Activated naive CD4-positive, alpha-beta T cell treated with anti-CD3 and anti-CD28 coated beads, Interleukin-2, amount 10 ng/mL, durations not matched to agents 7 days and 5 days (primary cell): Measurements from ENCODE around the gene TMEM156.
"Not testable (repeated sequence)": the region's sequence is repeated elsewhere in the genome, so short reads cannot be mapped to it uniquely, and the experiment has no call there.

Source experiments
- CTCF ChIA-PET: fragments of 350-600 bp; sonication (Branson Sonifier 250); formaldehyde crosslinking; loops from one replicate; lab custom pipeline; 2021; ENCODE audit warnings: antibody characterized with exemption; lab: Charles Lee
- DNase-seq: peaks from one replicate; pipeline ENCODE4 v3.0.0-alpha.2; 2020
- H3K27ac Mint-ChIP-seq: one replicate; pipeline ENCODE4 v1.8.0; 2021; ENCODE audit warnings: mild to moderate bottlenecking, moderate library complexity, mixed read lengths
- H3K27me3 Mint-ChIP-seq: one replicate; pipeline ENCODE4 v1.8.0; 2021; ENCODE audit warnings: mild to moderate bottlenecking, mixed read lengths
- H3K36me3 Mint-ChIP-seq: one replicate; pipeline ENCODE4 v1.8.0; 2021; ENCODE audit warnings: mixed read lengths
- H3K4me1 Mint-ChIP-seq: one replicate; pipeline ENCODE4 v1.8.0; 2021; ENCODE audit warnings: mixed read lengths
- H3K4me3 Mint-ChIP-seq: one replicate; pipeline ENCODE4 v1.8.0; 2021; ENCODE audit warnings: mild to moderate bottlenecking, moderate library complexity, mixed read lengths
- H3K9me3 Mint-ChIP-seq: one replicate; pipeline ENCODE4 v1.8.0; 2021; ENCODE audit warnings: mixed read lengths

The TMEM156 gene

DNA sequence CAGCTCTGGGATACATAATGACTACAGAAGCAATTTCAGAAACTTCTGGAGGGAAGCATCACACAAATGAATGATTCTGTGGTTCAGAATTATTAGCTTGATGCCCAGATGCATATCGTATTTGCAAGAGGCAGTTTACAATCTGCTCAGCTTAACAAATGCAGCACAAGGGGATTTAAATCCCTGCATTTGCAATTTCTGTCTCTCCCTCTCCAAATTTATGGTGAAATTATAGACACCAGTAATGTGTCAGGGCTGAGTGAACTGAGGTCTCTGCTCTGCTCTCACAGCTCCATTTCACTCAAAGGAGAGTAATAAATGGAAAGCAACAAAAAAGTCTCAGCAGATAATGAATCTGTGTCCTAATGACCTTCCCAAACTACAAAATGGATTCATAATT lies 80.2 kb downstream of the TMEM156 start:
- CTCF ChIA-PET = interaction anchor here (0.9 to 1.7 kb wide), 2 partner anchors 49 to 194 kb away, joined by 4 read pairs; no protein-coding TSS in a partner anchor
- no peak for DNase-seq

DNA sequence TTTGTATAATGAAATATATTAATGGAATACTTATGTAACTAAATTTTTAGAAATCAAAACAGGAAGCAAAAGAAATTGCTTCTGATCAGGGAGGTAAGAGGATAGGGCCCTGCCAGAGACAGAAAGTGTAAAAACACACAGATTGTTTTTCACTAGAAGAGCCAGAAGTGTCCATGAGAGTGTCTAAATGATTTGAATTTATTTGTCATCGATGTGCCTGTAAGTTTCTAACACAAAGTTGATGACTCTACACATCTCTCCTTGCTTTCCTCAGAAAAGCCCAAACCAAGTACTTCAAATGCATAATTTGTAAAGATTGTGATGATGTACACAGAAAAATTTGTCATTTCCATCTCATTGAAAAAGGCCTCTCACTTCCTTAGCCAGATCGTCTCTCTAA lies 80.6 kb downstream of the TMEM156 start:
- Mint-ChIP-seq H3K27me3 (peaks cover 5% of the 10 kb centered on the region), H3K36me3 (no peaks in the 10 kb centered on the region), H3K27ac (no peak overlapping the region), H3K9me3 (no peaks in the 10 kb centered on the region), H3K4me1 (peaks cover 33% of the 10 kb centered on the region), H3K4me3 (no peak overlapping the region)
- DNase-seq = no peak
- CTCF ChIA-PET = interaction anchor here (0.9 to 1.7 kb wide), 2 partner anchors 49 to 193 kb away, joined by 4 read pairs; no protein-coding TSS in a partner anchor

More for the DNA sequence above, 80.2 kb downstream of the TMEM156 start:
- peaks cover 35% of the 10 kb centered on the region for H3K4me1 Mint-ChIP-seq
- no peak overlapping the region for H3K4me3 Mint-ChIP-seq
- H3K27ac Mint-ChIP-seq = no peak overlapping the region
- peaks cover 5% of the 10 kb centered on the region for H3K27me3 Mint-ChIP-seq
- peaks cover 2% of the 10 kb centered on the region for H3K9me3 Mint-ChIP-seq
- H3K36me3 Mint-ChIP-seq = no peaks in the 10 kb centered on the region

- CTCF ChIA-PET = interaction anchor here (0.7 to 1.7 kb wide), 3 partner anchors 43 to 192 kb away, joined by 3 to 4 read pairs (median 3); no protein-coding TSS in a partner anchor
- no peak overlapping the region for H3K27ac Mint-ChIP-seq
- no peaks in the 10 kb centered on the region for H3K36me3 Mint-ChIP-seq
- H3K4me3 Mint-ChIP-seq = no peak overlapping the region
- DNase-seq = no peak
- H3K27me3 Mint-ChIP-seq = peaks cover 5% of the 10 kb centered on the region
- H3K9me3 Mint-ChIP-seq = no peaks in the 10 kb centered on the region
- H3K4me1 Mint-ChIP-seq = peaks cover 31% of the 10 kb centered on the region
Observed at GRCh38 chr4:38950734-38951133, 81.5 kb downstream of the TMEM156 start.

DNA sequence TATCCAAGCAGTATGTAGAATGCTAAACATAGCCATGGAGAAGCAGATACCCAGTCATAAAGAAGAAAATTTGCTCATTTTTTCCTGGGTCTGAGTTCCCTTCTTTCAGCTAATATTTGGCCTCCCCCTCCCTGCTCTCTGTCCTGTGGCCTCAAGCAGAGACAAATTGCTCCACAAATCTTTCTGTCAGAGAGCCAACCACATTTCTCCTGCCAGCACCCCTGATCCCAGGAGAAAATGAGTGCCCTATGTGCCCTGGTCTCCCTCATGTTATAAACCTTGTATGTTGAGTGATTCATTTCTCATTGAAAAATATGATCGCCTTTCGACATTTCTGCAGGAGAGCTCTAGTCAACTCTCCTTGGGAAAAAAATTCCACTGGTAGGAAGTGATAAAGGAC lies 82.0 kb downstream of the TMEM156 start:
- H3K27ac Mint-ChIP-seq = no peak overlapping the region
- no peak overlapping the region for H3K4me3 Mint-ChIP-seq
- peaks cover 5% of the 10 kb centered on the region for H3K27me3 Mint-ChIP-seq
- no peak for DNase-seq
- H3K4me1 Mint-ChIP-seq = peaks cover 31% of the 10 kb centered on the region
- H3K36me3 Mint-ChIP-seq = no peaks in the 10 kb centered on the region
- CTCF ChIA-PET = interaction anchor here (1.2 to 2.3 kb wide), 7 partner anchors 8 to 185 kb away, joined by 3 to 6 read pairs (median 4); no protein-coding TSS in a partner anchor
- no peaks in the 10 kb centered on the region for H3K9me3 Mint-ChIP-seq

- Mint-ChIP-seq H3K4me1 (peaks cover 31% of the 10 kb centered on the region), H3K27me3 (peaks cover 5% of the 10 kb centered on the region), H3K27ac (peak overlapping the region; percentile 77)
Observed at GRCh38 chr4:38949411-38950051, 82.7 kb downstream of the TMEM156 start.

GRCh38 chr4:38948551-38948950 lies 83.7 kb downstream of the TMEM156 start:
- no peaks in the 10 kb centered on the region for H3K36me3 Mint-ChIP-seq
- no peak overlapping the region for H3K27ac Mint-ChIP-seq
- H3K4me1 Mint-ChIP-seq = peaks cover 31% of the 10 kb centered on the region
- peaks cover under 1% of the 10 kb centered on the region for H3K27me3 Mint-ChIP-seq
- no peaks in the 10 kb centered on the region for H3K9me3 Mint-ChIP-seq
- H3K4me3 Mint-ChIP-seq = no peak overlapping the region
- CTCF ChIA-PET = interaction anchor here (1.0 to 2.3 kb wide), 8 partner anchors 9 to 88 kb away, joined by 3 to 6 read pairs (median 4); no protein-coding TSS in a partner anchor
- no peak for DNase-seq

More at GRCh38 chr4:38949411-38950051, 82.7 kb downstream of the TMEM156 start:
- H3K36me3 Mint-ChIP-seq = no peaks in the 10 kb centered on the region
- peak; percentile 69 for DNase-seq
- H3K9me3 Mint-ChIP-seq = no peaks in the 10 kb centered on the region
- CTCF ChIA-PET = interaction anchor here (0.6 to 2.3 kb wide), 12 partner anchors 9 to 186 kb away, joined by 3 to 6 read pairs (median 3); partner anchors contain the start of gene TLR10
- no peak overlapping the region for H3K4me3 Mint-ChIP-seq

DNA sequence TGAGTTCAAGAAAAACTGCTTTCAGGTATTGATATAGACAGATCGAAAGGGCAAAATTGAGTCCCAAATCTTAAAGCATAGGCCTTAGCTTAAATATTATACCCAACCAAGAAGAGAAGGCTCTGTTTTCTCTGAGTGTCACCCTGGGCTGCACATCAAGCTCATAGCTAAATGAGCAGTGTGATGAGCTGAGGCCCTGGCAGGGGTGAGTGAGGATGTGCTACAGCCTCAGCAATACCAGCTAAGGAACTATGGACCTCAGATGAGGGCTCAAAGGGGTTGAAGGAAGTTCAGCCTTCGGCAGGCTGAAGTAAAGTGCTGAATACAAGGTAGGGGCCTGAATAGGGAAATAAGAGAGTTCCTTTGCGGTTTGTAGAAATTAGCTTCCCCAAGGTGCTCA lies 85.3 kb downstream of the TMEM156 start:
- H3K27ac Mint-ChIP-seq = no peak overlapping the region
- no peaks in the 10 kb centered on the region for H3K9me3 Mint-ChIP-seq
- no peak for DNase-seq
- CTCF ChIA-PET = interaction anchor here (0.6 to 1.7 kb wide), 3 partner anchors 44 to 188 kb away, joined by 3 to 5 read pairs (median 3); no protein-coding TSS in a partner anchor
- H3K4me3 Mint-ChIP-seq = no peak overlapping the region
- no peaks in the 10 kb centered on the region for H3K36me3 Mint-ChIP-seq
- peaks cover 31% of the 10 kb centered on the region for H3K4me1 Mint-ChIP-seq
- H3K27me3 Mint-ChIP-seq = no peaks in the 10 kb centered on the region

GRCh38 chr4:38944440-38944839 lies 87.8 kb downstream of the TMEM156 start:
- CTCF ChIA-PET = interaction anchor here (1.1 kb wide), 1 partner anchor 10 kb away, joined by 3 read pairs; no protein-coding TSS in a partner anchor
- Mint-ChIP-seq H3K4me3 (no peak overlapping the region), H3K27me3 (no peaks in the 10 kb centered on the region), H3K9me3 (no peaks in the 10 kb centered on the region), H3K27ac (no peak overlapping the region), H3K4me1 (peaks cover 18% of the 10 kb centered on the region), H3K36me3 (no peaks in the 10 kb centered on the region)
- DNase-seq = no peak

- CTCF ChIA-PET = no interaction called here
Observed at GRCh38 chr4:38943343-38943742, 88.9 kb downstream of the TMEM156 start.

DNA sequence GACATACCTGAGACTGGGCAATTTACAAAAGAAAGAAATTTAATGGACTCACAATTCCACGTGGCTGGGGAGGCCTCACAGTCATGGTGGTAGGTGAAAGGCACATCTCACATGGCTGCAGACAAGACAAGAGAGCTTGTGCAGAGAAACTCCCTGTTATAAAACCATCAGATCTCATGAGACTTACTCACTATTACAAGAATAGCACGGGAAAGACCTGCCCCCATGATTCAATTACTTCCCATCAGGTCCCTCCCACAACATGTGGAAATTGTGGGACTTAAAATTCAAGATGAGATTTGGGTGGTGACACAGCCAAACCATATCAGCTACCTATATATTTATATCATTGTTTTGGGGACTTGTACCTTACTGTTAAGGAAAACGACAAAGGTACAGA lies 90.3 kb downstream of the TMEM156 start:
- H3K9me3 Mint-ChIP-seq, H3K27ac Mint-ChIP-seq, H3K4me1 Mint-ChIP-seq, H3K4me3 Mint-ChIP-seq, H3K27me3 Mint-ChIP-seq, H3K36me3 Mint-ChIP-seq, DNase-seq: not testable (repeated sequence)
- CTCF ChIA-PET = interaction anchor here (1.3 kb wide), 1 partner anchor 39 kb away, joined by 5 read pairs; no protein-coding TSS in a partner anchor

More at GRCh38 chr4:38943343-38943742, 88.9 kb downstream of the TMEM156 start:
- no peak overlapping the region for H3K27ac Mint-ChIP-seq
- H3K4me3 Mint-ChIP-seq = no peak overlapping the region
- peaks cover 10% of the 10 kb centered on the region for H3K4me1 Mint-ChIP-seq
- no peaks in the 10 kb centered on the region for H3K9me3 Mint-ChIP-seq
- DNase-seq = no peak
- H3K36me3 Mint-ChIP-seq = peaks cover 1% of the 10 kb centered on the region
- no peaks in the 10 kb centered on the region for H3K27me3 Mint-ChIP-seq

- Mint-ChIP-seq H3K27ac (no peak overlapping the region), H3K27me3 (no peaks in the 10 kb centered on the region), H3K36me3 (peaks cover 1% of the 10 kb centered on the region), H3K9me3 (no peaks in the 10 kb centered on the region), H3K4me3 (no peak overlapping the region), H3K4me1 (peaks cover 7% of the 10 kb centered on the region)
- CTCF ChIA-PET = interaction anchor here (0.7 to 1.2 kb wide), 2 partner anchors 9 to 38 kb away, joined by 3 read pairs; no protein-coding TSS in a partner anchor
- no peak for DNase-seq
Observed at GRCh38 chr4:38940476-38940875, 91.7 kb downstream of the TMEM156 start.

GRCh38 chr4:38939165-38939564 lies 93.0 kb downstream of the TMEM156 start:
- CTCF ChIA-PET = no interaction called here
- Mint-ChIP-seq H3K9me3 (no peaks in the 10 kb centered on the region), H3K4me3 (no peak overlapping the region), H3K27me3 (no peaks in the 10 kb centered on the region), H3K4me1 (peaks cover 7% of the 10 kb centered on the region), H3K27ac (no peak overlapping the region), H3K36me3 (peaks cover 1% of the 10 kb centered on the region)
- no peak for DNase-seq

- peaks cover 1% of the 10 kb centered on the region for H3K36me3 Mint-ChIP-seq
Observed at GRCh38 chr4:38935391-38936073, 96.7 kb downstream of the TMEM156 start.

DNA sequence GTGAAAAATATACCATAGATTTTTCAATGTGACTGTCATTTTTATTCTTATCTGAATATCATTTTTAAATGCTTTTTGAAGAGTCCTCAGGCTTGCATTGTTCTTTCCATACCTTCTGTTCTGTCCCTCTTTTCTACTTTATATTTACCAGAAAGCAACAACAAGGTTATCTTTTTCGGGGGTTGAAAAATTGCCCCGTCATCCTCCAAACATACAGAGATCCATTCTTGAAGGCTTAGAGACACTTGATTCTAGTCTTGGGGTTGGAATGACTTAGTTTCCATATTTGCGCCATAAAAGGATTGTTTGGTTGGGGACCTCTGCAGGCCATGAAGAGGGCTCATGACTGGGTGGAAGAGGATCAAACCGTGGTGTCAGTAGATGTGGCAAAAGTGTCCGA lies 101.1 kb downstream of the TMEM156 start:
- no peaks in the 10 kb centered on the region for H3K4me1 Mint-ChIP-seq
- H3K9me3 Mint-ChIP-seq = no peaks in the 10 kb centered on the region
- DNase-seq = no peak
- CTCF ChIA-PET = interaction anchor here (0.6 kb wide), 1 partner anchor 14 kb away, joined by 3 read pairs; no protein-coding TSS in a partner anchor
- H3K36me3 Mint-ChIP-seq = no peaks in the 10 kb centered on the region
- peaks cover 8% of the 10 kb centered on the region for H3K27me3 Mint-ChIP-seq
- H3K4me3 Mint-ChIP-seq = no peak overlapping the region
- no peak overlapping the region for H3K27ac Mint-ChIP-seq

More at GRCh38 chr4:38935391-38936073, 96.7 kb downstream of the TMEM156 start:
- CTCF ChIA-PET = interaction anchor here (1.0 kb wide), 1 partner anchor 13 kb away, joined by 3 read pairs; no protein-coding TSS in a partner anchor
- Mint-ChIP-seq H3K27ac (no peak overlapping the region), H3K4me1 (peaks cover 4% of the 10 kb centered on the region), H3K4me3 (no peak overlapping the region), H3K9me3 (no peaks in the 10 kb centered on the region), H3K27me3 (peaks cover 3% of the 10 kb centered on the region)
- no peak for DNase-seq
